A673 (cell line): ENCODE measurements around the gene C11orf87. TPM values are rescaled to one million over a fixed set of nuclear protein-coding genes. Genes with fewer than 3 reads are reported as not detected.

Source experiments
- BruUV-seq: library from RNA; stranded (reverse); fragments of 400-500 nt; replicated peaks from 2 replicates; lab custom pipeline; 2021; lab: Mats Ljungman, UMichigan
- CTCF ChIA-PET: fragments of 300-600 bp; sonication (Branson Sonifier 250); formaldehyde crosslinking; loops from one replicate; lab custom pipeline; 2022; ENCODE audit warnings: antibody characterized with exemption; lab: Charles Lee
- POLR2A ChIA-PET: fragments of 300-600 bp; sonication (Branson Sonifier 250); formaldehyde crosslinking; loops from one replicate; lab custom pipeline; 2022; ENCODE audit warnings: antibody characterized with exemption; ENCODE audit not compliant: low non-redundant PET; lab: Charles Lee
- DNase-seq: peaks from one replicate; pipeline ENCODE4 v3.0.0-alpha.2; 2015; ENCODE audit warnings: low spot score
- H3K27ac ChIP-seq: fragments of 200-600 bp; sonication (generic); 2 replicates; pipeline ENCODE4 v1.5.1; 2016; ENCODE audit warnings: mixed run types, low read depth, mild to moderate bottlenecking, mixed read lengths, antibody characterized with exemption, low read length; ENCODE audit not compliant: poor library complexity, severe bottlenecking
- H3K27me3 ChIP-seq: fragments of 200-600 bp; sonication (generic); replicated peaks from 2 replicates; pipeline ENCODE4 v1.6.1; 2017; ENCODE audit warnings: mixed run types, low read depth, mild to moderate bottlenecking, mixed read lengths, antibody characterized with exemption, low read length; ENCODE audit not compliant: insufficient read depth, poor library complexity
- H3K36me3 ChIP-seq: fragments of 200-600 bp; sonication (generic); 2 replicates; pipeline ENCODE4 v1.6.1; 2016; ENCODE audit warnings: mixed run types, mild to moderate bottlenecking, mixed read lengths, antibody characterized with exemption, low read length; ENCODE audit not compliant: insufficient read depth, poor library complexity, severe bottlenecking
- H3K4me1 ChIP-seq: fragments of 200-600 bp; sonication (generic); 2 replicates; pipeline ENCODE4 v1.6.1; 2017; ENCODE audit warnings: mixed run types, mild to moderate bottlenecking, mixed read lengths, antibody characterized with exemption, low read length; ENCODE audit not compliant: insufficient read depth, poor library complexity, severe bottlenecking
- H3K4me3 ChIP-seq: fragments of 200-600 bp; sonication (generic); 2 replicates; pipeline ENCODE4 v1.5.1; 2016; ENCODE audit warnings: low read depth, mixed run types, mild to moderate bottlenecking, mixed read lengths, low read length; ENCODE audit not compliant: poor library complexity, severe bottlenecking
- H3K9me3 ChIP-seq: fragments of 200-600 bp; sonication (generic); 2 replicates; pipeline ENCODE4 v1.6.1; 2016; ENCODE audit warnings: mixed run types, low read depth, mild to moderate bottlenecking, mixed read lengths, antibody characterized with exemption, low read length; ENCODE audit not compliant: poor library complexity, severe bottlenecking
- CTCF ChIP-seq: fragments of 300-800, 200-600 bp; sonication (generic); conservative IDR thresholded peaks from 2 replicates; pipeline ENCODE4 v1.5.1; 2017; ENCODE audit warnings: low read depth, mild to moderate bottlenecking, antibody characterized with exemption, low read length, moderate library complexity, mixed read lengths
- EZH2 ChIP-seq: fragments of 200-600 bp; sonication (generic); IDR thresholded peaks from 2 replicates; pipeline ENCODE4 v1.6.1; 2017; ENCODE audit warnings: borderline replicate concordance, low read depth, mild to moderate bottlenecking, mixed read lengths, antibody characterized with exemption, low read length; ENCODE audit not compliant: poor library complexity, severe bottlenecking
- intact Hi-C: fragments of 100-400 bp; cut with micrococcal nuclease; formaldehyde crosslinking; loops from one replicate; pipeline ENCODE4 v1.10.0; 2022; ENCODE audit not compliant: unreplicated experiment
- total RNA-seq: library from RNA; stranded (reverse); gene quantifications from 2 replicates; pipeline ENCODE4 v1.2.3, GENCODE V29; 2021

The C11orf87 gene
- total RNA-seq, 1 experiment from 2014 or later, result not detected

GRCh38 chr11:109377039-109377742, 44.8 kb upstream of the C11orf87 start:
- POLR2A ChIA-PET, result no interaction called here
- BruUV-seq, result no TSS peak

GRCh38 chr11:109378034-109378433, 44.0 kb upstream of the C11orf87 start:
- ChIA-PET CTCF (no interaction called here), POLR2A (no interaction called here)
- H3K27ac ChIP-seq, result no peak overlapping the region
- H3K4me3 ChIP-seq, result no peak overlapping the region
- intact Hi-C loops, result no loop called here
- H3K27me3 ChIP-seq, result no peaks in the 10 kb centered on the region
- H3K36me3 ChIP-seq, result no peaks in the 10 kb centered on the region
- no peak for TF ChIP-seq EZH2
- no peak for TF ChIP-seq CTCF
- no peak for DNase-seq
- no TSS peak for BruUV-seq
- H3K9me3 ChIP-seq, result no peaks in the 10 kb centered on the region
- H3K4me1 ChIP-seq, result no peaks in the 10 kb centered on the region

More at GRCh38 chr11:109377039-109377742, 44.8 kb upstream of the C11orf87 start:
- CTCF ChIA-PET, result no interaction called here
- Histone ChIP-seq H3K27me3 (no peaks in the 10 kb centered on the region), H3K36me3 (no peaks in the 10 kb centered on the region), H3K27ac (no peak overlapping the region), H3K4me3 (no peak overlapping the region), H3K9me3 (no peaks in the 10 kb centered on the region), H3K4me1 (no peaks in the 10 kb centered on the region)
- DNase-seq, result no peak
- no peak for TF ChIP-seq CTCF
- no peak for TF ChIP-seq EZH2
- intact Hi-C loops, result no loop called here

GRCh38 chr11:109383306-109383705, 38.7 kb upstream of the C11orf87 start:
- H3K4me1 ChIP-seq, result no peaks in the 10 kb centered on the region
- H3K36me3 ChIP-seq, result no peaks in the 10 kb centered on the region
- no peak for DNase-seq
- CTCF ChIA-PET, result no interaction called here
- H3K4me3 ChIP-seq, result no peak overlapping the region
- no peaks in the 10 kb centered on the region for H3K9me3 ChIP-seq
- intact Hi-C loops, result no loop called here
- H3K27me3 ChIP-seq, result peaks cover 11% of the 10 kb centered on the region
- TF ChIP-seq CTCF (no peak), EZH2 (no peak)
- POLR2A ChIA-PET, result no interaction called here
- no peak overlapping the region for H3K27ac ChIP-seq
- BruUV-seq, result no TSS peak
